Tongue (tissue), 2 donors: ENCODE results near the gene CDH23. TPM values are rescaled to one million over a fixed set of nuclear protein-coding genes. Genes with fewer than 3 reads are reported as not detected.
A peak's percentile ranks its signal among the peaks of the same experiment; 100 is the strongest.

Experiments used
- DNase-seq: peaks from one replicate; pipeline ENCODE4 v3.0.0-alpha.2; 2015
- total RNA-seq: library from RNA; depleted of rRNA; stranded (reverse); fragments of >200 nt; gene quantifications from one replicate; pipeline ENCODE4 v1.2.3, GENCODE V29; 2014

The CDH23 gene
- total RNA-seq, 1 donor from 2014 or later: 12.2 TPM

DNA sequence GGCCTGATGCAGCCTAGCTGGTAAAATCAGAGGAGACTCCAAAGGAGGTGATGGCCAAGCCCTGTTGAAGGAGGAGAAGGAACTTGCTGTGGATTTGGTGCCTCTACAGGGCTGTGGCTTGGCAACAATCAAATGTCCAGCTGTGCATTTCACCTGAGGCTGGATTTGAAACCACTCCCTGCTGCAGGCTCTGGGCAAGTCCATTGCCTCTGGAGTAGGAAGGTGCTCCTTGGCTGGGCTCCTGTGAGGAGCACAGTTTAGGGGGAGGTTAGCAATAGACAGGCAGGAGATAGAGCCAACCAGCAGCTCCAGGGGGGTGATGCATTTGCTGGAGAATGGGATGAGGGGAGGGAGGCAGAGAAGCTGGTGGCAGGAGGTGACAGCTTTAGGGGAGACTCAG is 26.5 kb downstream of the CDH23 start:
- DNase-seq: no peak

DNA sequence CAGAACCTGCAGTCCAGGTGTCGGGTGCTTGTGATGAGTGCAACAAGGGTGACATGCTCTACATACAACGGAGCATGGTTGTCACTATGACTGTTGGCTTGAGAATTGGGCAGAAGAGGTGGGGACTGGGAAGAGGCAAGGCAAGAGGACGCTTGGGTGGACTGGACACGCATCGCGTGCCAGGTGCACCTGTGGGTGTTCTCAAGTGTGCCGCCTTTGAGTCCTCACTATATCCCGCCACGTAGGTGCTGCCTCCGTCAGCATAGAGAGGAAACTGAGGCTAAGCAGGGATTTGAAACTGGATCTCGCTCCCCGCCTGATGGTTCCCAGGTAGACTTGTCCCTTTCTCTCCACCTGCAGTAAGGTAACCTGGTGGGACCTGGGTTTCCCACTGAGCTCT is 27.2 kb downstream of the CDH23 start:
- DNase-seq: no peak

DNA sequence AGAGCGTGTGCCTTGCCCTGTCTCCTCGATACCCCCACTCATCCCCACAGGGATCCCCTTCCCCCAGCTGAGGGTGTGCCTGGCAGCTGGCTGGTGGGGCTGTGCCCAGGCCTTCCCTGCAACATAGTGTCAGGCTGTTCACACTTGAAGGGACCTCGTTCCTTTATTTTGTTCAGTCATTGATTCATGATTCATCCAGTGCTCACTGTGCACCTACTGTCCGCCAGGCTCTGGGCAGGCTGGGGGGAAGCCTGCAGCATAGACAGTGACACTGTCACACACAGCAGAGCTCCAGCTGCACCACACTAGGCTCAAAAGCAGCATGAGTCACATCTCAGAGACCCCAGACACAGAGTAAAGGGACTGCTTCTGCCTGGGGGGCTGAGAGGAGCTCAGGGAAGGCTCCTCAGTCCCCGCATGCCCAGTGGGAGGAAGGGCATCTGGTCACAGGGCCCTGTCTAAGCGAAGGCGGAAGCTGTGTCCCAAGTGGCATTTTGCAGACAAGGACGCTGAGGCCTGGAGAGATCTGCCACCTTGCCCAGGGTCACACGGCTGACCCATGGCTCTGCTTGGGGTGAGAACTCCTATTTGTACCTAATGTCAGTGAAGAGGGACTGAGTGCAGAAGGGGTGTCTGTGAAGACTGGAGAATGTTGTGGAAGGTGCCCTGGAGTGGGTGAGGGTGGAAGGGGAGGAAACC is 27.9 kb downstream of the CDH23 start:
- DNase-seq: no peak

DNA sequence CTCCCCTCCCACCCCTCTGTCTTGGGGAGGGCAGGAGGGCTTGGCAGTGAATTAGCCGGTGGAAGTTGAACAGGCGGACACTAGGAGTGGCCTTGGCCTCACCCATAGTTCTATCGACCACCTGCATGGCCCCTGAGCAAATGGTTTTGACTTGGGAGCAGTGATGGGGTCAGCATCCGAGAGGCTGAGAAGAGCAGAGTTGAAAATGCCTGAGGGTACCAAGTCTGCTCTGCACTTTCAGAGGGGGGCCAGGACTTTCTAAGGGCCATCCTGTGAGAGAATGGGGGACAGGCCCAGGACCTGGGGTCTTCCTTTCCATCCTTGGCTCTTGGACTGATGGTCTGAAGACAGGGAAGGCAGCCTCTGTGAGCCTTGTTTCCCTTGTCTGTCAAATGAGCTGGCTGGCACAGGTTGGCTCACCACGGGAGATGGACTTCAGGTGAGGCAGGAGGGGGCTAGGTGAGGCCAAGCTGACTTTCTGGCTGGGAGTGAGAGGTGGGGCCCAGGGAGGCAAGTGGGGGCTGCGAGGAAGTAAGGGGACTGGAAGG is 29.4 kb downstream of the CDH23 start:
- DNase-seq: no peak

DNA sequence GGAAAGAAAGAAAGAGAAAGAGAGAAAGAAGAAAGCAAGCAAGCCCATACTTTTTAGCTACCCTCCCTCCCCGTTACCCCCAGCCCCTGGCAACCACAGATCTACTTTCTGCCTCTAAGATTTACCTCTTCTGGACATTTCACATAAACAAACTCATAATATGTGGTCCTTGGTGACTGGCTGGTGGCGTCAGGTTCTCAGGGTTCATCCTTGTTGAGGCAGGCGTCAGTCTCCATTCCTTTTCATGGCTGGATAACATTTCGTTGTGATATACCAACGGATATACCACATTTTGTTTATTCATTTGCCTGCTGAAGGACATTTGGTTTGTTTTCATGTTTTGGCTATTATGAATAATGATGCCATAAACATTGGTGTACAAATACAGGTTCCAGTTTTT is 30.5 kb downstream of the CDH23 start:
- no peak for DNase-seq

DNA sequence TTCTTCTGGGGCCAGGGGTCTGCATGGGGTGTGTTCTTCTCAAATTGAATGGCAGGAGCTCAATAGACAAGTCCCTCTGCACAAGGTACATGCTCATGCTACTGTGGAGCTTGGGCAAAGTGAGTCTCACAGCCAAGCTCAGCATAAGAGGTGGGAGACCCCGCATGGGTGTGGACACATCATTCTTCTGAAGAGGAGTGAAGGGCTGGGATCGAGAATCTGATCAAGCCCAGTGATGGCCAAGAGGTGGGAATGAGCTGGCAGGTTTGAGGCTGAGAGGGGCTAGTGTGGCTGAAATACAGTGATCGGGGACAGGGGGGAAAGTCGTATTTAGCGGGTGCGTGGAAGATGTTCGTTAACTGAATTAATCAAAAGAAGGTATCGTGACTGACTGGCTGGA is 32.6 kb downstream of the CDH23 start:
- no peak for DNase-seq

DNA sequence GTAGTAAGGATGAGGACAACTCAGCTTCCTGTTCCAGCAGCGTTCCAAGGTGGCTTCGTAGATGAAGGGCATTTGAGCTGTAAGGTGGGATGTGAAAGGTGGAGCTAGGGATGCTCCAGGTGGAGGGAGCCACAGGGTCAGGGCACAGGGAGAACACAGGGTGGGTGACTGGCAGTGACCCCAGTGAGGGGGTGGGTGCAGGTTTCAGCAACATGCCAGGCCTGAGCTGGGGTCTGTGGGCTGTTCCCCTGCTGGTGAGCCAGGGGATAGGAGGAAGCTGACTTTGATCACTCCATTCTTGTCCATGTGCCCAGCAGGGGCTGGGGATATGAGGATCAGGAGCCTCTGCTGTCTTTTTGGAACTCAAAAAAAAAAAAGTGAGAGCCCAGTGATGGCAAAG is 33.2 kb downstream of the CDH23 start:
- no peak for DNase-seq

DNA sequence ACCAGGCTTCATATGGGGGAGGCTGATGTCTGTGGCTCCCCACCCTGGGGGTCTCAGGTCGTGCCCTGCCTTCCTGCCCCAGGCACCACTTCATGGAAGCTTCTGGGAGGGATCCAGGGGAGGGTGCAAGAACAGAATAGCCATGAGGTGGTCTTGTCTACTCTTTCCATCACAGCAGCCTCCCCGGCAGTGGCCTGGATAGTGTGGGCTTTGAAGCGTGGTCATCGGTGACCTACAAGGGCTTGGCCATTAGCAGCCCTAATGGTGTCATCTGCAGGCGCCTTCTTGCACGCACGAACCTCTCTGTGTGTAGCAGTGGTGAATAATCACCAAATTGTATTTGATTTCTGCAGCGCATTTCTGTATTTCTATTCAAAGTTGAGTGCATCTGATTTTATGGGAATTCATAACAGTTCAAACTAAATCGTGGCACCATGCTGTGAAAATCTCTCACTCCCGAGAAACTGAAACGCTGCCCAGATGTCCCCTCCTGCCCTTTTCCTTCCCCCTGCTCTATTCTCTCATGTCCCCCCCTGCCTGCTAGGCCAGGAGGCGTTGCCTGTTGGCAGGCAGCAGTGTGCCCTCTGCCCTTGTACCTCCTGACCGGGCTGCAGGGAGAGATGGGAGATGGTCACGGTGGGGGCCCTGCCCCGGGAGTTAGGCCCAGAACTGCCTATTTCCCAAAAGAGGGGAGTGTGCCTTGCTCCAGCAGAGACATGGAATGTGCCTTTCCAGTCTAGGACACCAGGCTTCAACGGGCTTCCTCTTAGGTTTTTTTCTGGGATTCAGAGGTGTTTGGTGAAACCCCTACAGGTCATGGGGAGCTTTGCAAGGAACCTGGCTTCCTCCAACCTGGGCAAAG is 34.8 kb downstream of the CDH23 start:
- peak; percentile 24 for DNase-seq

DNA sequence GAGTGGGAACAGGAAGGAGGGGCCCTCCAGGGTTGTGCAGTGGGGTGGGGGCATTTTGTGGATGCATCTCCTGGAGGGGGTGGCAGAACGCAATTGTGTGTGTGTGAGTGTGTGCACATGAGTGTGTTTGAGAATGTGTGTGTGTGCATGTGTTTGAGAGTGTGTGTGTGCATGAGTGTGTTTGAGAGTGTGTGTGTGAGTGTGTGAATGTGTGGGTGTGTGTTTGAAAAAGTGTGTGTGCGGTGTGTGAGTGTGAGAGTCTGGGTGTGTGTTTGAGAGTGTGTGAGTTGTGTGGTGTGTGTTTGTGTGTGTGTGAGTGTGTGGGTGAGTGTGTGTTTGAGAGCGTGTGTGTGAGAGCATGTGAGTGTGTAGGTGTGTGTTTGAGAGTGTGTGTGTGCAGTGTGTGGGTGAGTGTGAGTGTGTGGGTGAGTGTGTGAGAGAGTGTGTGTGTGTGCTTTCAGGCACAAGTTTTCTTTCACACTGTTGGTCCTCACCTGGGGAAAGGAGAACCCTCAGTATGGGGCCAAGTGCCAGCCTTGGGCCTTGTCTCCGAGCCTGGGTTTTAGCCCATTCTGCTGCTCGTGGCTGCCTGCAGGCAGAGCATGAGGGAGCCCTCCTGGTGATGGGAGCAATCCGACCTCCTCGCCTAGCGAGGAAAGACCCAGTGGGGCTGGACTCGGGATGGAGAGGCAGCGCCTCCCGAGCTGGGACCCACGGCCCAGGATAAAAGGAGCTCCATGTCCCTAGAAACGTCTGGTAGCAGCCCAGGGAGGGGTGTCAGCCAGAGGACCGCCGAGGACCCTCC is 35.6 kb downstream of the CDH23 start:
- DNase-seq: no peak

DNA sequence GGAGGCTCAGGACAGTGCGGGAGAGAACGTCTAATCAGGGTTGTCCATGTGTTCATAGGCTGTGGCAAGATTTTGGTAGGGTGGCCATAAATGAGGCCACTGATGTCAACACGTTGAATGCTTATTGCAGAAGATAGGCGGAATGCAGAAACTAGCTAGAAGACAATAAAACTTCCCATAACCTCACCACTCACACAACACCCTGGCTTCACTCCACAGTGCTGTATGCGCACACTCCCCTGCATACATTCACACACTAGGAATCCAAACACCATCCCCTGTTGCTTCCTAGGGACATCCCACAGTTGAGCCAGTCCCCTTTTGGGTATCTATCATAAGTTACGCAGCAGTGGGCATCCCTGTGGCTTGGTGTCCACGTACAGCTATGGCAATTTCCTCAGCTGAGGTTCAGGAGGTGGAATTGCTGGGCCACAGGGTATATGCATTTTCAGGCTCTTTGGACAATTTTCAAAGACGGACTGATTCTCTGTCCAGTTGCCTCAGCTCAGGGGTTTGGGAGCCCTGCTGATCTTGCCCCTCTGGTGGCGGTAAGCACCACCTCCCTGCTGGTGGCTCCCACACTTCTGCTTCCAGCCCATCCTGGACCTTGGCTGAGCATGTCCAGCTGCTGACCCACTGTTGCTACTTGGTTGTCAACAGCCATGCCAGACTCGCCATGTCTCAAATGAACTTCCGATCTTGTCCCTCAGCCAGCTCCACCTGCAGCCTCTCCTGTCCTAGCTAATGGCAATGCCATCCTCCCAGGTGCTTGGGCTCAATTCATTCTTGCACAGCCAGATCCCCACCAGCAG is 36.4 kb downstream of the CDH23 start:
- DNase-seq: no peak

DNA sequence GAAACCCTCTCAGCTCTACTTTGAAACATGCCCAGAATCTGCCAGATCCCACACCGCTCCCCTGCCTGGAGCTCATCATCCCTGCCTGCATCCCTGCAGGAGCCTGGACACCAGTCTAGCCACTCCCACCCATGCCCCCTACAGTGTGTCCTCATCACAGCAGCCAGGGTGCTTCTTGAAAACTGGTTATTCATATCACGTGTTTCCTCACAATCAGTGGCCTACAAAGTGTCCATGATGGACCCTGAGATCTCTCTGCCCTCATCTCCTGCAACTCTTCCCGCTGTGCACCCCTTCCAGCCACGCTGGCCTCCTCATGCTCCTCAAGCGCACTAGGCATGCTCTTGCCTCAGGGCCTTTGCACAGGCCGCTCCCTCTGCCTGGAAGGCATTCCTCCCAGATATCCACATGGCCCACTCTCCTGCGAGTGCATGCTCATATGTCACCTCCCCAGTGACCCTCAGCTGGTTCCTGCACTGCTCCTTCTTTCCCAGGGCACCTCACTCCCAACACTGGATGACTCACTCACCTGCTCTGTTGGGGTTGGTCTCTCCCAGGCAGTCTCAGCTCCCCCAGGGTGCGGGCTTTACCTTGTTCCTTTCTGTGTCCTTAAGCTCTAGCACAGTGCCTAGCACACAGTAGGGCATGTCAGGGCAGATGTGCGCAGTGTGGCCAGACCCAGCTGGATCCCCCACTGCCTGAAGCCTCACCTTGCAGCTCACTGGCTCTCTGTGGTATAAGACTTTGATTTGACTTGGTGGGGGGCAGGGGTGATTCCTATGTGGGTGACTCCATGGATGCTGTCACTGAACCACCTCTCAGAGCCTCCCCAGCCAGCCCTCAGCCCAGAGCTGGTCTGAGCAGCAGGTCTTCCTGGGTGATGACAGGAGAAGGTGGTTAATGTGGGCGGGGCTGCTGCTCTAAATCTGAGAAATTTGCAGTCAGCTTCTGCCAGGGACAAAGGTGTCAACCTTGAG is 37.3 kb downstream of the CDH23 start:
- no peak for DNase-seq

DNA sequence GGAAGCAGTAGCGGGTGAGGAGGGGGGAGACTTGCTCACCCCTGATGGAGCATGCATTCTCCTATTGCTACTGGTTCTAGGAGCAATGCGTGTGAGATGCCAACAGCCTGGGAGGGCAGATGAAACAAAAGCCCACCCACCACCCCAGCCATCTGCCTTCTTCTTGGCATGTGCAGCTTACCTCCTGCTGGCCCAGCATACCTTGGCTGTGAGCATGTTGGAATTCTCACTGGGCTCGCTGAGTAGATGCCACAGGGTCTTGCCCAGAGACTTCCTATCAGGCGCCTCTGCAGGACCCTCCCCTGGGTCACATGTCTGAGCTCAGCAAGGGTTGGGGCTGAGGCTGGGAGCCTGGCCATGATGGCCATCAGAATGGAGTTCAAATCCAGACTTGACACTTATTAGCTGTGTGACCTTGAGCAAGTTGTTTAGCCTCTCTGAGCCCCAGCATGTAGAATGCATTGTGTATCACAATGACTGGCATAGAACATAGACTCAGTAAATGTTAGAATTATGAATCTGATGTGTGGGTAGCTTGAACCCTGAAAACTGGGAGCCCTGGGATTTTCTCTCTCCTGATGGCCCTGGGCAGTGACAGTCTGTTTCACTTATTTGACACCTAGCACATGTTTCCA is 38.2 kb downstream of the CDH23 start:
- no peak for DNase-seq

DNA sequence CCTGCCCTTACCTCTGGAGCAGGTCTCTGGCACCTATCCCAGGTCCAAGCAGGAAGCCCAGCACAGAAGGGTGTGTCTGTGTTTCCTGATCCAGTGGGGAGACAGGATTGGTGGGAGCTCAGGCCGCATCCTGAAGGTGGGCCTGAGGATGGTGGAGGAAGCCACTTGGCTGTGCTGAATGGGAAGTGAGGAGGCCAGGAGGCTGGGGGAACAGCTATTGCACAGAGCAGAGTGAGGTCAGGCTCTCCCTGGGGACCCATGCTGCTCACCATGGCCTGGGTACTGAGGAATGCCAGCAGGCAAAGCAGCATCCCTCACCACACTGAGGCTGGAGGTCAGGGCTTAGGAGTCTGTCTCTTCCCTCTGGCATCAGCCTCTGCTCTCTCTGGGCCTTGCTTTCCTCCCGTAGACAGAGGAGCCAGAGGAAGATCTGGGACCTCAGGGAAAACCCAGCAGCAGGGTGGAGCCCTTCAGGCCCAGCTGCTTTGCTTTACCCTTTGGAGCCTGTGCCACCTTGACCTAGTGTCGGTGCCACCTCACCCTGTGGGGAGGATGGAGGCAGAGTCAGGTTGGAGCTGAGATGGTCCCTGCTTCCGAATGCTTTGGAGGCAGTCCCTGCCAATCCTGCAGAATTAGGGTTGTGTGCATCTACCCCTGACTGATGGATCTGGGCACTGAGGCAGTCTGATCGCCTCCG is 39.0 kb downstream of the CDH23 start:
- no peak for DNase-seq

DNA sequence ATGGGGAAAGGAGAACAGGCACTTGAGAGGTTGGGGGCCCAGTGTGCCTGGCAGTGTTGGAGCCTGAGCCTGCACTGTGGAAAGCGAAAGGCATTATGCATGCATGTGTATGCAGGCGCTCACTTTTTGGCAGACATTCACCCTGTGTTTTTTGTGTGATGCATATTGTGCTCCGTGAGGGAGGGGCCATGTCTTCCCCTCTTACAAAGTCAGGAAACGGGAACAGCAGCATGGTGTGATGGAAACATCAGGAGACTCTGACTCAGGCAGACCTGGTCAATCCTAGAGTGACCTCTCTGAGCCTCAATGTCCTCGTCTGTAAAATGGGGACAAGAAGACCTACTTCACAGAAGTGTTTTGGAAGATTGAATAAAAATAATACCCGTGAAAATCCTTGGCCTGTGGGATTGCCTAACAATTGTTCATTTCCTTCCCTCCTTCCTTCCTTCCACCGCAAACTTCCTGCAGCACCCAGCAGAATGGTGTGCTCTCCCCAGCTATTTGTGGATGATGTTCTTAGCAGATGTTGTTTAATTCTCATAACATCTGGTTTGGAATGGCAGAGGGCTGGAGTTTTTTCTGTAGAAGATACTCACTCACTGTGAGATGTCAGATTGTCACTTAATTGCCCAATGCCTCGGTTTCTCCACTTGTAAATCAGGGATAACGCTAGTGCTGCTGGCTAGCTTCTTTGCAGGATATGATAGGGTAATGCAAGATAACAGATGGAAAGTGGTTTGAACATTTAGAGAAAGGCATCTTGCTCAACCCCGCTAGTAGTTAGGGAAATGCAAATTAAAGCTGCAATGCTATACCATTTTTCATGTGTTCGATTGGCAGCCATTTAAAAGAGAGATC is 39.8 kb downstream of the CDH23 start:
- peak; percentile 32 for DNase-seq

DNA sequence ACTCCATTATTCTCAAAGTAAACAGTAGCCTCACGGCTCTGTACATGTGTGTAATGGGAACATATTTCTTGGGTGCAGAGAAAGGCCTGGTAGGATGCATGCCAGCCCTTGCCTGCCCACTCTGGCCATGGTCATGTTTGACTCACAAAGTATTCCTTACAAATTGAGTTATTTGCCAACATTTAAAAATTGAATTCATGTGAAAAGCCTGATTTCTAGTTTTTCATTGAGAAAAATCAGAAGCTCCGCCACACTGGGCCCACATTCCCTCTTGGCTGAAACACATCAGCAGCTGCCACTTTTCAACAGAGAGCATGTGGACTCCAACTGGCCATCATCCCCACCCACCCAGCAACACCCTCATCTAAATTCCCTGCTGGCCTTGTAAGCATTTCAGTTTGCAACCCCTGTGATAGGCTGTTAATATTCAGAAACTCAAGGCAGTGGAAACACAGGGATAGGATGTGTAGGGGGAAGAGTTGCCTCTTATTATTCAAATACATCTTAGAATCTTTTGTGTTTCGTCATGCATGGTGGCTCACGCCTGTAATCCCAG is 40.9 kb downstream of the CDH23 start:
- DNase-seq: peak; percentile 67

DNA sequence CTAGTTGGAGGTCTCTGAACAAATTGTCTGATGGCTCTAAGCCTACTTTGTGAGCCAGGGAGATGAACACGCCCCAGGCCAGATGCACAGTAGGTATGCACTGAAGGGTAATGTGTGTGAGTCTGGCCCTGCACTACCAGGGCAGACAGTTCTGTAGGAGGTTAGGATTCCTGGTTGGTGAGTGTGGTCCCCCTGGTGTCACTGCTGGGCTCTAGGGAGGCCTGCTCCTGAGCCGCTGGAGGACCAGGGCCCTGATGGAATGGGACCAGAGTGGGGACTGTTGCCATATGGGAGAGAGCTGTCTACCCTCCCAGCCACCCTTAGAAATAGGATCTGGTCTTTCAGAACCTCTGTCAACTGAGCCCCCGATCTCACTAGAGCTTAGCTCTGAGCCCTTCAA is 42.0 kb downstream of the CDH23 start:
- no peak for DNase-seq

DNA sequence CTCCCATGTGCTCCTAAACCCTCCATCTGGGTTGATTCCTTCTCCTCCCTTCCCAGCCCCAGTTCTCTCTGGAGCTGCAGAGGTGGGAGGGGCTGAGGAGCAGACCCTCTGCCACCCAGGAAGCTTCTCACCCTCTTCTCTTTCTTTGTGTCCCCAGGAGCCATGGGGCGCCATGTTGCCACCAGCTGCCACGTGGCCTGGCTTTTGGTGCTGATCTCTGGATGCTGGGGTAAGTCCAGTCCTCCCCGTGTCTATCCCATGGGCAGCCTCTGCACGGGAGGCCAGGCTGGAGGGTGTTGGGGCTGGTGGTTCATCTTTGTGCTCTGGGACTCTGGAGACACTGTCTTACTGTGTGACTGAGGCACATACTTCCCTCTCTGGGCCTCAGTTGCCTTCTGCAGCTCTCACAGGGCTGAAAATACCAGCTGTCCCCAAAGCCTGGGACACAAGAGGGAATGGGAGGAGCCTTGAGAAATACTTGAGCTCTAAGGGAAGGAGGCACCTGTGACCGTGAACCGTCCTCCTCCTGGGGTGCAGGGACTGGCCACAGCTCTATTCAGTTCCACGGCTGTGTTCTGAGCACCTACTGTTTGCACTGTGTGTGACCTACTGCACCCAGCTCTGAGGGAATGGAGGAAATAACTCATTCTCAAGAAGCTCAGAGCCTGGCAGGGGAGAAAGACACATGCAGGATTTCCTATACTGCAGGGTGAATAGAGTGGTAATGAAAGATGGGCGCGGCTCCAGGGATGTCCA is 43.1 kb downstream of the CDH23 start:
- no peak for DNase-seq
